GM23248 (cell line): ENCODE results near the gene SLIT2. TPM values are rescaled to one million over a fixed set of nuclear protein-coding genes. Genes with fewer than 3 reads are reported as not detected.
A peak's percentile ranks its signal among the peaks of the same experiment; 100 is the strongest.

Source experiments
- DNase-seq: peaks from one replicate; pipeline ENCODE4 v3.0.0-alpha.2; 2015
- H2AFZ ChIP-seq: fragments of 200-600 bp; sonication (generic); 2 replicates; pipeline ENCODE4 v1.6.1; 2016; ENCODE audit warnings: antibody characterized with exemption
- H3F3A ChIP-seq: fragments of 200-600 bp; sonication (generic); 2 replicates; pipeline ENCODE4 v1.6.1; 2016; ENCODE audit warnings: mild to moderate bottlenecking, antibody characterized with exemption, mixed run types; ENCODE audit not compliant: insufficient read depth
- H3K27ac ChIP-seq: fragments of 200-600 bp; sonication (generic); 2 replicates; pipeline ENCODE4 v1.5.1; 2016; ENCODE audit warnings: mild to moderate bottlenecking
- H3K27me3 ChIP-seq: fragments of 200-600 bp; sonication (generic); replicated peaks from 2 replicates; pipeline ENCODE4 v1.6.1; 2016; ENCODE audit warnings: mild to moderate bottlenecking; ENCODE audit not compliant: insufficient read depth
- H3K36me3 ChIP-seq: fragments of 200-600 bp; sonication (generic); 2 replicates; pipeline ENCODE4 v1.6.1; 2016; ENCODE audit warnings: low read depth, mild to moderate bottlenecking
- H3K4me1 ChIP-seq: fragments of 200-600 bp; sonication (generic); 2 replicates; pipeline ENCODE4 v1.6.1; 2016; ENCODE audit warnings: mild to moderate bottlenecking; ENCODE audit not compliant: insufficient read depth
- H3K4me2 ChIP-seq: fragments of 200-600 bp; sonication (generic); one replicate; pipeline ENCODE4 v1.6.1; 2016; ENCODE audit warnings: mild to moderate bottlenecking; ENCODE audit not compliant: unreplicated experiment
- H3K4me3 ChIP-seq: fragments of 200-600 bp; sonication (generic); 2 replicates; pipeline ENCODE4 v1.5.1; 2016; ENCODE audit warnings: mild to moderate bottlenecking
- H3K79me2 ChIP-seq: fragments of 200-600 bp; sonication (generic); 2 replicates; pipeline ENCODE4 v1.6.1; 2016; ENCODE audit warnings: mild to moderate bottlenecking; ENCODE audit not compliant: insufficient read depth
- H3K9ac ChIP-seq: fragments of 200-600 bp; sonication (generic); 2 replicates; pipeline ENCODE4 v1.6.1; 2016; ENCODE audit warnings: mild to moderate bottlenecking
- H3K9me2 ChIP-seq: fragments of 200-600 bp; sonication (generic); 2 replicates; pipeline ENCODE4 v1.6.1; 2016; ENCODE audit warnings: mixed run types, mild to moderate bottlenecking, moderate library complexity; ENCODE audit not compliant: insufficient read depth
- H3K9me3 ChIP-seq: fragments of 200-600 bp; sonication (generic); one replicate; pipeline ENCODE4 v1.6.1; 2017; ENCODE audit warnings: low read depth
- H4K20me1 ChIP-seq: fragments of 200-600 bp; sonication (generic); 2 replicates; pipeline ENCODE4 v1.6.0; 2016; ENCODE audit not compliant: insufficient read depth
- EZH2 ChIP-seq: fragments of 200-600 bp; sonication (generic); IDR thresholded peaks from 2 replicates; pipeline ENCODE4 v1.6.1; 2018; ENCODE audit warnings: antibody characterized with exemption, mild to moderate bottlenecking; ENCODE audit not compliant: insufficient read depth, poor library complexity, severe bottlenecking
- EZH2phosphoT487 ChIP-seq: fragments of 200-600 bp; sonication (generic); IDR thresholded peaks from 2 replicates; pipeline ENCODE4 v1.6.1; 2018; ENCODE audit warnings: antibody characterized with exemption, moderate library complexity, mild to moderate bottlenecking, low read depth; ENCODE audit not compliant: insufficient read depth
- WGBS, 2 experiments: methylation state at CpG; one replicate each; pipeline ENCODE4 v1.1.6; 2015 to 2017; ENCODE audit warnings: low lambda C conversion rate in 2 of 2, low coverage in 1 of 2; ENCODE audit errors: missing lambda C conversion rate in 2 of 2; 5-methylcytosine and 5-hydroxymethylcytosine counted together
- in situ Hi-C: fragments of 300-500 bp; cut with MboI; formaldehyde crosslinking; loops from 2 replicates; pipeline ENCODE4 v1.15.0; 2020
- polyA plus RNA-seq: library from polyadenylated mRNA; unstranded; fragments of >200 nt; fragmentation: Nextera tagmentation; extraction: Ambion mirVana; gene quantifications from 2 replicates; pipeline ENCODE4 v1.2.1, GENCODE V29; 2016
- total RNA-seq: library from RNA; depleted of rRNA; stranded (reverse); fragments of >200 nt; shearing (Covaris generic); gene quantifications from 2 replicates; pipeline ENCODE4 v1.2.3, GENCODE V29; 2014

The SLIT2 gene
- total and polyA plus RNA-seq, 2 experiments from 2014 or later = 23.0 to 50.8 TPM

GRCh38 chr4:20259707-20260106, 8.0 kb downstream of the SLIT2 start:
- Histone ChIP-seq H4K20me1 (0 out of 2 replicates have a peak, but pooled peaks cover 10% of the 10 kb centered on the region), H3K79me2 (peaks cover 87% of the 10 kb centered on the region), H3K9me3 (no peaks in the 10 kb centered on the region), H3K27ac (no peak overlapping the region), H3K4me2 (peak overlapping the region; percentile 29), H3K27me3 (no peaks in the 10 kb centered on the region), H2AFZ (no peak overlapping the region), H3K9ac (no peak overlapping the region), H3F3A (peaks cover 36% of the 10 kb centered on the region), H3K4me3 (no peak overlapping the region), H3K4me1 (peaks cover 47% of the 10 kb centered on the region), H3K36me3 (peaks cover 46% of the 10 kb centered on the region), H3K9me2 (no peaks in the 10 kb centered on the region)
- TF ChIP-seq EZH2 = no peak
- TF ChIP-seq EZH2phosphoT487 = no peak
- in situ Hi-C loops = loop anchor here (10.0 kb wide), 1 partner anchor 1025 kb away; no protein-coding TSS in a partner anchor
- no peak for DNase-seq

DNA sequence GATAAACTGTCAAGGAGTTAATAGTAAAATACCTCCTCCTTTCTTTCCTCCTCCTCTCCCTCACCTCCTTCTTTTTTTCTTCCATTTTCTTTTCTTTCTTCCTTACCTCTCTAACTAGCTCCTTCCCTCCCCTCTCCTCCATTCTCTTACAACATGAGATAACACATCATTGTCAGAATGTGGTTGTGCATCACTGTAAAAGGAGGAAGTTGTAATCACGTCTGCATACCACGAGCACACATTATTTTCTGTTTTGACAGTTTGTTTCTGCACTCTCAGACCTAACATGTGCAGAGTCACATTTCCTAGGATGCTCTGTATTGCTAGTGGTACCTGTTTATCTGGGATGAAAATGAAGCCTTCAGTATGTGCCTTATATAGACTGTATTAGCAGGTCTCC, 9.1 kb downstream of the SLIT2 start:
- no peak for TF ChIP-seq EZH2phosphoT487
- no peak for TF ChIP-seq EZH2
- no peak overlapping the region for H3K27ac ChIP-seq
- H3K36me3 ChIP-seq = peaks cover 46% of the 10 kb centered on the region
- no peaks in the 10 kb centered on the region for H3K9me2 ChIP-seq
- H3K4me2 ChIP-seq = no peak overlapping the region
- no peak overlapping the region for H2AFZ ChIP-seq
- DNase-seq = no peak
- peaks cover 36% of the 10 kb centered on the region for H3F3A ChIP-seq
- H4K20me1 ChIP-seq = 0 out of 2 replicates have a peak, but pooled peaks cover 10% of the 10 kb centered on the region
- no peaks in the 10 kb centered on the region for H3K9me3 ChIP-seq
- no peaks in the 10 kb centered on the region for H3K27me3 ChIP-seq
- H3K79me2 ChIP-seq = peaks cover 78% of the 10 kb centered on the region
- in situ Hi-C loops = no loop called here
- 90% methylated on average over 2 of the region's 2 CpGs for WGBS, 2 experiments
- H3K9ac ChIP-seq = no peak overlapping the region
- no peak overlapping the region for H3K4me3 ChIP-seq
- peaks cover 56% of the 10 kb centered on the region for H3K4me1 ChIP-seq

- peaks cover 9% of the 10 kb centered on the region; the same call in 1 of the 2 replicates for H4K20me1 ChIP-seq
- TF ChIP-seq EZH2phosphoT487 = no peak
- no peak for TF ChIP-seq EZH2
- no peak overlapping the region for H3K4me2 ChIP-seq
- no peak overlapping the region for H2AFZ ChIP-seq
- H3K9me3 ChIP-seq = no peaks in the 10 kb centered on the region
- in situ Hi-C loops = no loop called here
- no peak for DNase-seq
- H3K36me3 ChIP-seq = peaks cover 46% of the 10 kb centered on the region
- H3K79me2 ChIP-seq = peaks cover 65% of the 10 kb centered on the region
- no peak overlapping the region for H3K27ac ChIP-seq
- peaks cover 29% of the 10 kb centered on the region for H3F3A ChIP-seq
- H3K4me1 ChIP-seq = peaks cover 51% of the 10 kb centered on the region
- WGBS, 2 experiments = 79 to 88% methylated on average over 2 of the region's 2 CpGs
- no peaks in the 10 kb centered on the region for H3K27me3 ChIP-seq
- H3K9me2 ChIP-seq = no peaks in the 10 kb centered on the region
- H3K9ac ChIP-seq = no peak overlapping the region
- no peak overlapping the region for H3K4me3 ChIP-seq
Measured at GRCh38 chr4:20262221-20262620, 10.5 kb downstream of the SLIT2 start.

GRCh38 chr4:20264688-20265087, 13.0 kb downstream of the SLIT2 start:
- H3K9me2 ChIP-seq = no peaks in the 10 kb centered on the region
- peaks cover 46% of the 10 kb centered on the region for H3K36me3 ChIP-seq
- no peak overlapping the region for H3K9ac ChIP-seq
- H2AFZ ChIP-seq = no peak overlapping the region
- H3K79me2 ChIP-seq = peaks cover 56% of the 10 kb centered on the region
- TF ChIP-seq EZH2 = no peak
- TF ChIP-seq EZH2phosphoT487 = no peak
- peaks cover 6% of the 10 kb centered on the region; the same call in 1 of the 2 replicates for H4K20me1 ChIP-seq
- no peak overlapping the region for H3K4me2 ChIP-seq
- H3K4me1 ChIP-seq = peaks cover 39% of the 10 kb centered on the region
- no peak overlapping the region for H3K27ac ChIP-seq
- H3K9me3 ChIP-seq = no peaks in the 10 kb centered on the region
- DNase-seq = no peak
- H3K4me3 ChIP-seq = no peak overlapping the region
- H3K27me3 ChIP-seq = no peaks in the 10 kb centered on the region
- H3F3A ChIP-seq = peaks cover 47% of the 10 kb centered on the region
- in situ Hi-C loops = no loop called here

GRCh38 chr4:20265726-20266125, 14.0 kb downstream of the SLIT2 start:
- Histone ChIP-seq H3K9ac (no peak overlapping the region), H3F3A (peaks cover 51% of the 10 kb centered on the region), H3K9me3 (no peaks in the 10 kb centered on the region), H3K36me3 (peaks cover 45% of the 10 kb centered on the region), H4K20me1 (peaks cover 6% of the 10 kb centered on the region; the same call in 1 of the 2 replicates), H3K4me2 (no peak overlapping the region), H2AFZ (no peak overlapping the region), H3K79me2 (peaks cover 59% of the 10 kb centered on the region), H3K4me1 (peaks cover 34% of the 10 kb centered on the region), H3K9me2 (no peaks in the 10 kb centered on the region), H3K27me3 (no peaks in the 10 kb centered on the region), H3K4me3 (no peak overlapping the region), H3K27ac (no peak overlapping the region)
- WGBS, 2 experiments = 96 to 100% methylated on average over 1 of the region's 1 CpG
- in situ Hi-C loops = no loop called here
- DNase-seq = no peak
- TF ChIP-seq EZH2 (no peak), EZH2phosphoT487 (no peak)
